Left ventricle myocardium inferior (tissue), 1 donor: ENCODE data around the gene APPL1. TPM values are rescaled to one million over a fixed set of nuclear protein-coding genes. Genes with fewer than 3 reads are reported as not detected.

Experiments used
- DNase-seq: peaks from one replicate; pipeline ENCODE4 v3.0.0-alpha.2; 2020
- H3K27ac ChIP-seq: fragments of 200-600 bp; replicated peaks from 2 replicates; pipeline ENCODE4 v1.8.0; 2021
- H3K27me3 ChIP-seq: fragments of 200-600 bp; 2 replicates; pipeline ENCODE4 v1.8.0; 2021; ENCODE audit warnings: low read depth
- H3K36me3 ChIP-seq: fragments of 200-600 bp; 2 replicates; pipeline ENCODE4 v1.8.0; 2021
- H3K4me1 ChIP-seq: fragments of 200-600 bp; 2 replicates; pipeline ENCODE4 v1.8.0; 2021
- H3K4me3 ChIP-seq: fragments of 200-600 bp; 2 replicates; pipeline ENCODE4 v1.8.0; 2021; ENCODE audit warnings: mild to moderate bottlenecking, moderate library complexity
- H3K9me3 ChIP-seq: fragments of 200-600 bp; replicated peaks from 2 replicates; pipeline ENCODE4 v1.8.0; 2021
- intact Hi-C: fragments of 100-400 bp; cut with micrococcal nuclease; formaldehyde crosslinking; loops from one replicate; pipeline ENCODE4 v1.11.0; 2022
- total RNA-seq: library from RNA; stranded (reverse); fragmentation: NEBNext Ultra II Directional; extraction: Animal tissue kit (Norgen Biotek cat#: 25700); gene quantifications from one replicate; pipeline ENCODE4 v1.2.1, GENCODE V29; 2021
- TF ChIP-seq, protein P1 (sequence below): fragments of 200-600 bp; IDR thresholded peaks from 2 replicates; pipeline ENCODE4 v1.8.0; 2021; ENCODE audit warnings: antibody characterized with exemption, mild to moderate bottlenecking, borderline replicate concordance
- donor health status: DM: no; HTN: yes; CAD: no; lungs with severe emphysema.

The APPL1 gene
- total RNA-seq, 1 donor from 2014 or later = 51.4 TPM

- Histone ChIP-seq H3K4me1 (peaks cover 21% of the 10 kb centered on the region), H3K27ac (peak overlapping the region; percentile 72), H3K4me3 (peak overlapping the region; percentile 50), H3K27me3 (no peaks in the 10 kb centered on the region), H3K9me3 (no peaks in the 10 kb centered on the region), H3K36me3 (peaks cover 60% of the 10 kb centered on the region)
- DNase-seq = no peak
- TF ChIP-seq, protein P1, sequence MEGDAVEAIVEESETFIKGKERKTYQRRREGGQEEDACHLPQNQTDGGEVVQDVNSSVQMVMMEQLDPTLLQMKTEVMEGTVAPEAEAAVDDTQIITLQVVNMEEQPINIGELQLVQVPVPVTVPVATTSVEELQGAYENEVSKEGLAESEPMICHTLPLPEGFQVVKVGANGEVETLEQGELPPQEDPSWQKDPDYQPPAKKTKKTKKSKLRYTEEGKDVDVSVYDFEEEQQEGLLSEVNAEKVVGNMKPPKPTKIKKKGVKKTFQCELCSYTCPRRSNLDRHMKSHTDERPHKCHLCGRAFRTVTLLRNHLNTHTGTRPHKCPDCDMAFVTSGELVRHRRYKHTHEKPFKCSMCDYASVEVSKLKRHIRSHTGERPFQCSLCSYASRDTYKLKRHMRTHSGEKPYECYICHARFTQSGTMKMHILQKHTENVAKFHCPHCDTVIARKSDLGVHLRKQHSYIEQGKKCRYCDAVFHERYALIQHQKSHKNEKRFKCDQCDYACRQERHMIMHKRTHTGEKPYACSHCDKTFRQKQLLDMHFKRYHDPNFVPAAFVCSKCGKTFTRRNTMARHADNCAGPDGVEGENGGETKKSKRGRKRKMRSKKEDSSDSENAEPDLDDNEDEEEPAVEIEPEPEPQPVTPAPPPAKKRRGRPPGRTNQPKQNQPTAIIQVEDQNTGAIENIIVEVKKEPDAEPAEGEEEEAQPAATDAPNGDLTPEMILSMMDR = no peak
- intact Hi-C loops = no loop called here
Observed at GRCh38 chr3:57252404-57252803, 24.9 kb downstream of the APPL1 start.

GRCh38 chr3:57256844-57257243 lies 29.3 kb downstream of the APPL1 start:
- Histone ChIP-seq H3K27ac (peak overlapping the region; percentile 66), H3K9me3 (no peaks in the 10 kb centered on the region), H3K4me1 (peaks cover 27% of the 10 kb centered on the region), H3K36me3 (peaks cover 68% of the 10 kb centered on the region), H3K27me3 (no peaks in the 10 kb centered on the region), H3K4me3 (peak overlapping the region; percentile 30)
- intact Hi-C loops = no loop called here
- TF ChIP-seq, protein P1 = peak; percentile 9
- peak; percentile 27 for DNase-seq

- Histone ChIP-seq H3K27ac (peak overlapping the region; percentile 66), H3K4me3 (no peak overlapping the region), H3K27me3 (no peaks in the 10 kb centered on the region), H3K36me3 (peaks cover 71% of the 10 kb centered on the region), H3K9me3 (no peaks in the 10 kb centered on the region), H3K4me1 (peaks cover 19% of the 10 kb centered on the region)
- TF ChIP-seq, protein P1 = no peak
- DNase-seq = no peak
- intact Hi-C loops = no loop called here
Observed at GRCh38 chr3:57257678-57258077, 30.1 kb downstream of the APPL1 start.

GRCh38 chr3:57261119-57261518 lies 33.6 kb downstream of the APPL1 start:
- intact Hi-C loops = no loop called here
- peaks cover 93% of the 10 kb centered on the region for H3K36me3 ChIP-seq
- peaks cover 7% of the 10 kb centered on the region for H3K9me3 ChIP-seq
- no peak overlapping the region for H3K4me3 ChIP-seq
- TF ChIP-seq, protein P1 = no peak
- DNase-seq = no peak
- H3K27me3 ChIP-seq = no peaks in the 10 kb centered on the region
- H3K27ac ChIP-seq = no peak overlapping the region
- H3K4me1 ChIP-seq = peaks cover 16% of the 10 kb centered on the region

GRCh38 chr3:57261929-57262328 lies 34.4 kb downstream of the APPL1 start:
- H3K4me3 ChIP-seq = no peak overlapping the region
- intact Hi-C loops = no loop called here
- H3K4me1 ChIP-seq = peaks cover 11% of the 10 kb centered on the region
- TF ChIP-seq, protein P1 = no peak
- no peak overlapping the region for H3K27ac ChIP-seq
- peaks cover 99% of the 10 kb centered on the region for H3K36me3 ChIP-seq
- no peaks in the 10 kb centered on the region for H3K27me3 ChIP-seq
- peaks cover 7% of the 10 kb centered on the region for H3K9me3 ChIP-seq
- DNase-seq = no peak
